NK-92 treated with Interleukin-12 subunit alpha and Interleukin-12 subunit beta, amount 100 ng/mL, for 24 hours (cell line): ENCODE data around the gene TAPT1.

Source experiments
- DNase-seq: peaks from one replicate; lab custom pipeline; 2025; lab: John Stamatoyannopoulos, UW

The TAPT1 gene

GRCh38 chr4:16248605-16249004, 22.3 kb upstream of the TAPT1 start:
- no peak for DNase-seq

- no peak for DNase-seq
Measured at GRCh38 chr4:16245241-16245640, 19.0 kb upstream of the TAPT1 start.

- no peak for DNase-seq
Measured at GRCh38 chr4:16243285-16243684, 17.0 kb upstream of the TAPT1 start.

GRCh38 chr4:16240300-16240699, 14.0 kb upstream of the TAPT1 start:
- DNase-seq = no peak

- DNase-seq = no peak
Measured at GRCh38 chr4:16239086-16239485, 12.8 kb upstream of the TAPT1 start.

GRCh38 chr4:16238327-16238726, 12.1 kb upstream of the TAPT1 start:
- DNase-seq = no peak

GRCh38 chr4:16237715-16238114, 11.4 kb upstream of the TAPT1 start:
- no peak for DNase-seq

- DNase-seq = no peak
Measured at GRCh38 chr4:16236402-16237023, 10.2 kb upstream of the TAPT1 start.

GRCh38 chr4:16235209-16235608, 8.9 kb upstream of the TAPT1 start:
- no peak for DNase-seq

- no peak for DNase-seq
Measured at GRCh38 chr4:16233569-16234177, 7.4 kb upstream of the TAPT1 start.

GRCh38 chr4:16231570-16232245, 5.4 kb upstream of the TAPT1 start:
- DNase-seq = no peak

GRCh38 chr4:16230308-16230707, 4.0 kb upstream of the TAPT1 start:
- no peak for DNase-seq

GRCh38 chr4:16229604-16230003, 3.3 kb upstream of the TAPT1 start:
- DNase-seq = no peak

GRCh38 chr4:16227462-16227868, 1.2 kb upstream of the TAPT1 start:
- no peak for DNase-seq

GRCh38 chr4:16226816-16227461, 668 bp upstream of the TAPT1 start:
- peak; percentile 41 for DNase-seq

- no peak for DNase-seq
Measured at GRCh38 chr4:16225167-16225862, 956 bp downstream of the TAPT1 start.

GRCh38 chr4:16224264-16225166, 1.8 kb downstream of the TAPT1 start:
- no peak for DNase-seq

GRCh38 chr4:16222957-16223527, 3.2 kb downstream of the TAPT1 start:
- DNase-seq = no peak

GRCh38 chr4:16218950-16219349, 7.3 kb downstream of the TAPT1 start:
- no peak for DNase-seq

- DNase-seq = no peak
Measured at GRCh38 chr4:16217300-16218051, 8.8 kb downstream of the TAPT1 start.
